CD4-positive, alpha-beta T cell (primary cell): ENCODE measurements around the gene ZNF521. TPM values are rescaled to one million over a fixed set of nuclear protein-coding genes. Genes with fewer than 3 reads are reported as not detected.

ENCODE experiments used
- ATAC-seq: fragments of 200-7000 bp; cut with Tn5 transposase; one replicate; pipeline ENCODE4 v1.10.0; 2022; ENCODE audit warnings: mild to moderate bottlenecking; ENCODE audit not compliant: poor library complexity
- CTCF ChIA-PET: fragments of 350-600 bp; sonication (Branson Sonifier 250); formaldehyde crosslinking; loops from one replicate; lab custom pipeline; 2021; ENCODE audit warnings: antibody characterized with exemption, inconsistent platforms; lab: Charles Lee
- POLR2A ChIA-PET: fragments of 350-600 bp; sonication (Branson Sonifier 250); formaldehyde crosslinking; loops from one replicate; lab custom pipeline; 2021; ENCODE audit warnings: antibody characterized with exemption, inconsistent platforms; lab: Charles Lee
- DNase-seq, 14 experiments: peaks; one replicate each; pipeline ENCODE4 v3.0.0-alpha.2; 2013 to 2020; ENCODE audit warnings: mixed read lengths in 2 of 14
- H3K27ac ChIP-seq, 2 donors: one replicate each; pipeline versions ENCODE4 v1.5.1 to v1.7.0; 2013; ENCODE audit warnings: low read length in 2 of 2, low read depth in 1 of 2, mild to moderate bottlenecking in 1 of 2
- H3K27me3 ChIP-seq, 2 experiments: 1 replicate in 1 of 2; 2 replicates in 1 of 2; pipeline versions ENCODE4 v1.6.1 to v1.7.0; 2013; ENCODE audit warnings: low read length in 2 of 2, control low read depth in 1 of 2, mild to moderate bottlenecking in 1 of 2, moderate library complexity in 1 of 2; ENCODE audit not compliant: insufficient read depth in 2 of 2, control insufficient read depth in 1 of 2
- H3K36me3 ChIP-seq: one replicate; pipeline ENCODE4 v1.6.1; 2013; ENCODE audit warnings: low read length, control low read depth; ENCODE audit not compliant: insufficient read depth
- H3K4me1 ChIP-seq: one replicate; pipeline ENCODE4 v1.6.1; 2013; ENCODE audit warnings: low read length, control low read depth; ENCODE audit not compliant: insufficient read depth
- H3K4me3 ChIP-seq: one replicate; pipeline ENCODE4 v1.5.1; 2013; ENCODE audit warnings: mild to moderate bottlenecking, low read length, moderate library complexity
- H3K9me3 ChIP-seq, 2 experiments: 1 replicate in 1 of 2; 2 replicates in 1 of 2; pipeline versions ENCODE4 v1.6.1 to v1.7.0; 2013; ENCODE audit warnings: low read length in 2 of 2, mild to moderate bottlenecking in 2 of 2, control low read depth in 1 of 2, moderate library complexity in 1 of 2; ENCODE audit not compliant: control insufficient read depth in 1 of 2, insufficient read depth in 1 of 2
- H3K27ac Mint-ChIP-seq: one replicate; pipeline ENCODE4 v1.8.0; 2020; ENCODE audit warnings: mixed read lengths
- H3K27me3 Mint-ChIP-seq: one replicate; pipeline ENCODE4 v1.8.0; 2021; ENCODE audit warnings: mixed read lengths
- H3K36me3 Mint-ChIP-seq: one replicate; pipeline ENCODE4 v1.8.0; 2021; ENCODE audit warnings: low read depth, mixed read lengths
- H3K4me1 Mint-ChIP-seq: one replicate; pipeline ENCODE4 v1.8.0; 2021; ENCODE audit warnings: low read depth, mixed read lengths
- H3K4me3 Mint-ChIP-seq: one replicate; pipeline ENCODE4 v1.8.0; 2020; ENCODE audit warnings: mild to moderate bottlenecking, mixed read lengths
- H3K9me3 Mint-ChIP-seq: one replicate; pipeline ENCODE4 v1.8.0; 2020; ENCODE audit warnings: mixed read lengths
- intact Hi-C, 2 experiments: fragments of 100-400 bp; cut with DNase I in 1 of 2; cut with micrococcal nuclease in 1 of 2; formaldehyde crosslinking; loops; one replicate each; pipeline versions ENCODE4 v1.15.1 to v1.9.0; 2023 to 2025; cut with DNase I, micrococcal nuclease
- total RNA-seq, 174 experiments: library from RNA in 2 of 174; stranded (reverse) in 2 of 174; gene quantifications; one replicate each; pipeline ENCODE4 v1.2.3 and lab custom pipeline; 2021 to 2026
- TF ChIP-seq, protein P1 (sequence below): fragments of 200-600 bp; IDR thresholded peaks from one replicate; pipeline ENCODE4 v1.8.0; 2022; ENCODE audit warnings: antibody characterized with exemption, mild to moderate bottlenecking

The ZNF521 gene
- total RNA-seq, 2 experiments from 2014 or later, result not detected

- TF ChIP-seq, protein P1, sequence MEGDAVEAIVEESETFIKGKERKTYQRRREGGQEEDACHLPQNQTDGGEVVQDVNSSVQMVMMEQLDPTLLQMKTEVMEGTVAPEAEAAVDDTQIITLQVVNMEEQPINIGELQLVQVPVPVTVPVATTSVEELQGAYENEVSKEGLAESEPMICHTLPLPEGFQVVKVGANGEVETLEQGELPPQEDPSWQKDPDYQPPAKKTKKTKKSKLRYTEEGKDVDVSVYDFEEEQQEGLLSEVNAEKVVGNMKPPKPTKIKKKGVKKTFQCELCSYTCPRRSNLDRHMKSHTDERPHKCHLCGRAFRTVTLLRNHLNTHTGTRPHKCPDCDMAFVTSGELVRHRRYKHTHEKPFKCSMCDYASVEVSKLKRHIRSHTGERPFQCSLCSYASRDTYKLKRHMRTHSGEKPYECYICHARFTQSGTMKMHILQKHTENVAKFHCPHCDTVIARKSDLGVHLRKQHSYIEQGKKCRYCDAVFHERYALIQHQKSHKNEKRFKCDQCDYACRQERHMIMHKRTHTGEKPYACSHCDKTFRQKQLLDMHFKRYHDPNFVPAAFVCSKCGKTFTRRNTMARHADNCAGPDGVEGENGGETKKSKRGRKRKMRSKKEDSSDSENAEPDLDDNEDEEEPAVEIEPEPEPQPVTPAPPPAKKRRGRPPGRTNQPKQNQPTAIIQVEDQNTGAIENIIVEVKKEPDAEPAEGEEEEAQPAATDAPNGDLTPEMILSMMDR, result no peak
- ChIA-PET CTCF (no interaction called here), POLR2A (no interaction called here)
- Histone ChIP-seq H3K9me3 (no peaks in the 10 kb centered on the region), H3K36me3 (no peaks in the 10 kb centered on the region), H3K4me1 (no peaks in the 10 kb centered on the region), H3K4me3 (no peak overlapping the region), H3K27me3 (peaks cover 0 to under 1% of the 10 kb centered on the region in 2 experiments), H3K27ac (no peak overlapping the region)
- Mint-ChIP-seq H3K27me3 (no peaks in the 10 kb centered on the region), H3K4me3 (no peak overlapping the region), H3K9me3 (no peaks in the 10 kb centered on the region), H3K27ac (no peak overlapping the region), H3K4me1 (no peaks in the 10 kb centered on the region), H3K36me3 (no peaks in the 10 kb centered on the region)
- no peak for DNase-seq
- ATAC-seq, result no peak
- intact Hi-C loops, result no loop called here
These were observed 38.7 kb downstream of the ZNF521 start for GRCh38 chr18:25313268-25313667.

GRCh38 chr18:25310045-25310444 lies 41.9 kb downstream of the ZNF521 start:
- CTCF ChIA-PET, result no interaction called here
- no peak overlapping the region for H3K27ac ChIP-seq
- H3K4me3 Mint-ChIP-seq, result no peak overlapping the region
- H3K36me3 Mint-ChIP-seq, result no peaks in the 10 kb centered on the region
- intact Hi-C loops, result no loop called here
- peaks cover 0 to 2% of the 10 kb centered on the region in 2 experiments for H3K27me3 ChIP-seq
- no peaks in the 10 kb centered on the region for H3K36me3 ChIP-seq
- H3K9me3 Mint-ChIP-seq, result no peaks in the 10 kb centered on the region
- no peak for DNase-seq
- no peaks in the 10 kb centered on the region for H3K9me3 ChIP-seq
- POLR2A ChIA-PET, result no interaction called here
- no peaks in the 10 kb centered on the region for H3K4me1 Mint-ChIP-seq
- H3K27me3 Mint-ChIP-seq, result no peaks in the 10 kb centered on the region
- no peaks in the 10 kb centered on the region for H3K4me1 ChIP-seq
- no peak overlapping the region for H3K27ac Mint-ChIP-seq
- TF ChIP-seq, protein P1, result no peak
- ATAC-seq, result no peak
- H3K4me3 ChIP-seq, result no peak overlapping the region

DNA sequence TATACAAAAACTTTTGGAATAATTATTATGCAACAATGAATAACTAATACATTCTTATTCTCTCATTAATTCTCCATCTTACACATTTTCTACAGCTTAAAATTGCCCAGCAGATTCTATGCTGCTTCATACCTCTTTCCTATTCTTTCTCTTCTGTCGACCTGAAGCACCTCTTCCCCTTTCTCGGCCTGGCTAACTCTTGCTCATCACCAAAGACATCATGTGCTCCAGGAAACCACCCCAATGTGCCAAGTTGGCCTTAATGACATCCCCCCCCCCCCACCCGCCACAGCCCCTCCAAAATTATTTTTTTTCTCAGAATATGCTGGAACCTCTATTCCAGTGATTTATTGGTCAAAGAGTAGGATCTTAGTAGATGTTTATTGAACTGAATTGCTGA lies 43.6 kb downstream of the ZNF521 start:
- Mint-ChIP-seq H3K27ac (no peak overlapping the region), H3K36me3 (no peaks in the 10 kb centered on the region), H3K27me3 (no peaks in the 10 kb centered on the region), H3K4me1 (no peaks in the 10 kb centered on the region), H3K4me3 (no peak overlapping the region), H3K9me3 (no peaks in the 10 kb centered on the region)
- H3K9me3 ChIP-seq, result no peaks in the 10 kb centered on the region
- no peak for DNase-seq
- H3K27me3 ChIP-seq, result peaks cover 0 to 2% of the 10 kb centered on the region in 2 experiments
- no peak overlapping the region for H3K4me3 ChIP-seq
- TF ChIP-seq, protein P1, result no peak
- ChIA-PET CTCF (no interaction called here), POLR2A (no interaction called here)
- no peak for ATAC-seq
- H3K27ac ChIP-seq, result no peak overlapping the region
- H3K36me3 ChIP-seq, result no peaks in the 10 kb centered on the region
- no peaks in the 10 kb centered on the region for H3K4me1 ChIP-seq
- intact Hi-C loops, result no loop called here
